ENCODE data around the gene P2RX5.
A peak's percentile ranks its signal among the peaks of the same experiment; 100 is the strongest.

P2RX5 gene

DNA sequence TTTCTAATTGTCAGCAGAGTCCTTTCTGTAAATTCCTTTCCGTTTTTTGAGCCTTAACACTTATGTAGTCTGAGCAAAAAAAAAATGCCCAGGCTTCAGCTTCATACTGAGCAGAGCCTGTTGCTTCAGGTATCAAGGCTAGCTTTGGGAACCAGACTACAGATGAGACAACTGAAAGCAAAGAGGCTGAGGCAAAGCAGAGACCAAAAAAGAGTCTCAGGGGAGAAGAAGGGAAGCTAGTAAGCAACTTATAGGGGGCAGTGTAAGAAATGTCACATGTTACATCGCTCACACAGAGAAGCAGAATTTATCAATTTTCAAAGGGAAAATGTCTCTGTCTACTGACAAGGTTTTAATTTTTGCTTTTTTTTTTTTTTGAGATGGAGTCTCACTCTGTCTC lies 31.1 kb upstream of the P2RX5 start:
- Histone ChIP-seq H3K4me1 (ENCODE audit: control insufficient read depth in 2 of 2, insufficient read depth in 1 of 2, low read depth in 1 of 2, low read length in 2 of 2) (peaks cover 14 to 17% of the 10 kb centered on the region in 2 donors), H3K18ac (ENCODE audit: low read length) (no peak overlapping the region), H2BK120ac (ENCODE audit: low read depth, low read length) (no peak overlapping the region), H3K27ac (replicated peaks; ENCODE audit: low read length) (no peak overlapping the region), H2AFZ (ENCODE audit: low read length) (no peak overlapping the region), H2BK5ac (ENCODE audit: low read length) (no peak overlapping the region), H3K79me1 (ENCODE audit: low read depth, low read length) (peaks cover 10% of the 10 kb centered on the region), H3K23ac (ENCODE audit: low read depth, low read length, poor library complexity) (no peak overlapping the region), H3K9me3 (replicated peaks in 1 of 2; ENCODE audit: control insufficient read depth in 2 of 2, insufficient read depth in 1 of 2, low read depth in 1 of 2, low read length in 2 of 2) (no peaks in the 10 kb centered on the region), H3K36me3 (replicated peaks in 1 of 2; ENCODE audit: control insufficient read depth in 2 of 2, insufficient read depth in 2 of 2, low read length in 2 of 2) (peaks cover 19 to 39% of the 10 kb centered on the region in 2 donors), H3K9ac (ENCODE audit: low read depth, low read length, poor library complexity) (no peak overlapping the region), H2BK15ac (ENCODE audit: low read length) (no peak overlapping the region), H2BK12ac (ENCODE audit: low read length) (no peak overlapping the region), H3K27me3 (ENCODE audit: control insufficient read depth in 3 of 3, insufficient read depth in 3 of 3, low read depth in 1 of 3, low read length in 3 of 3) (no peaks in the 10 kb centered on the region), H3K4me3 (ENCODE audit: low read length in 2 of 2) (no peak overlapping the region), H3K4ac (ENCODE audit: low read length) (no peak overlapping the region), H3K4me2 (ENCODE audit: insufficient read depth, low read length, poor library complexity, severe bottlenecking) (no peak overlapping the region), H4K91ac (ENCODE audit: low read depth, low read length, poor library complexity) (no peak overlapping the region), H3K14ac (ENCODE audit: low read length) (no peak overlapping the region), H4K8ac (ENCODE audit: low read depth, low read length) (no peak overlapping the region), H2AK5ac (ENCODE audit: low read depth, low read length) (no peak overlapping the region)
- no CpG with 5 or more reads among the region's 2 CpGs for WGBS, 2 donors (ENCODE audit: extremely low coverage in 2 of 2, insufficient read length in 2 of 2, insufficient replicate concordance in 1 of 2)
- DNase-seq (ENCODE audit: low spot score): no peak

DNA sequence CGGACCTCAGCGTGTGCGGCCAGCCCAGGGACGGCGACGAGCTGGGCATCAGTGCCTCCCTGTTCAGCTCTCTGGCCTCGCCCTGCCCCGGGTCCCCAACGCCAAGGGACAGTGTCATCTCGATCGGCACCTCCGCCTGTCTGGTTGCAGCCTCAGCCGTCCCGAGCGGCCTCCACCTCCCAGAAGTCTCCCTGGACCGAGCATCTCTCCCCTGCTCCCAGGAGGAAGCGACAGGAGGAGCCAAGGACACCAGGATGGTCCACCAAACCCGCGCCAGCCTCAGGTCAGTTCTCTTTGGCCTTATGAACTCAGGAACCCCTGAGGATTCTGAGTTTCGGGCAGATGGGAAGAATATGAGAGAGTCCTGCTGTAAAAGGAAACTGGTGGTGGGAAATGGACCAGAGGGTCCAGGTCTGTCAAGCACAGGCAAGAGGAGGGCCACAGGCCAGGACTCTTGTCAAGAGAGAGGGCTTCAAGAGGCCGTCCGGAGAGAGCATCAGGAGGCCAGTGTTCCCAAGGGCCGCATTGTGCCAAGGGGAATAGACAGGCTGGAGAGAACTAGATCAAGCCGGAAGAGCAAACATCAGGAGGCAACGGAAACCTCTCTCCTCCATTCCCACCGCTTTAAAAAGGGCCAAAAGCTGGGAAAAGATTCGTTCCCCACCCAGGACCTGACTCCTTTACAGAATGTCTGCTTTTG lies 28.6 kb upstream of the P2RX5 start:
- no peak overlapping the region for H3K14ac ChIP-seq (ENCODE audit: low read length)
- H3K9me3 ChIP-seq (replicated peaks in 1 of 2; ENCODE audit: control insufficient read depth in 2 of 2, insufficient read depth in 1 of 2, low read depth in 1 of 2, low read length in 2 of 2): no peaks in the 10 kb centered on the region
- H3K18ac ChIP-seq (ENCODE audit: low read length): peak overlapping the region; percentile 33
- H2BK120ac ChIP-seq (ENCODE audit: low read depth, low read length): peak overlapping the region; percentile 16
- H3K27me3 ChIP-seq (ENCODE audit: control insufficient read depth in 3 of 3, insufficient read depth in 3 of 3, low read depth in 1 of 3, low read length in 3 of 3): no peaks in the 10 kb centered on the region
- peak overlapping the region; percentile 75 for H3K4me2 ChIP-seq (ENCODE audit: insufficient read depth, low read length, poor library complexity, severe bottlenecking)
- H3K9ac ChIP-seq (ENCODE audit: low read depth, low read length, poor library complexity): peak overlapping the region; percentile 98
- peak overlapping the region; percentile 95 to 97 for H3K4me3 ChIP-seq (ENCODE audit: low read length in 2 of 2)
- peaks cover 23 to 59% of the 10 kb centered on the region in 2 donors for H3K36me3 ChIP-seq (replicated peaks in 1 of 2; ENCODE audit: control insufficient read depth in 2 of 2, insufficient read depth in 2 of 2, low read length in 2 of 2)
- H3K23ac ChIP-seq (ENCODE audit: low read depth, low read length, poor library complexity): peak overlapping the region; percentile 38
- H4K91ac ChIP-seq (ENCODE audit: low read depth, low read length, poor library complexity): no peak overlapping the region
- peak overlapping the region; percentile 95 for H2AFZ ChIP-seq (ENCODE audit: low read length)
- H2BK15ac ChIP-seq (ENCODE audit: low read length): no peak overlapping the region
- no peak overlapping the region for H4K8ac ChIP-seq (ENCODE audit: low read depth, low read length)
- no peak for DNase-seq (ENCODE audit: low spot score)
- no peak overlapping the region for H2BK12ac ChIP-seq (ENCODE audit: low read length)
- peak overlapping the region; percentile 68 for H2AK5ac ChIP-seq (ENCODE audit: low read depth, low read length)
- H3K4me1 ChIP-seq (ENCODE audit: control insufficient read depth in 2 of 2, insufficient read depth in 1 of 2, low read depth in 1 of 2, low read length in 2 of 2): peaks cover 9 to 17% of the 10 kb centered on the region in 2 donors
- no peak overlapping the region for H3K27ac ChIP-seq (replicated peaks; ENCODE audit: low read length)
- no CpG with 5 or more reads among the region's 27 CpGs for WGBS, 2 donors (ENCODE audit: extremely low coverage in 2 of 2, insufficient read length in 2 of 2, insufficient replicate concordance in 1 of 2)
- H3K4ac ChIP-seq (ENCODE audit: low read length): no peak overlapping the region
- peaks cover 10% of the 10 kb centered on the region for H3K79me1 ChIP-seq (ENCODE audit: low read depth, low read length)
- no peak overlapping the region for H2BK5ac ChIP-seq (ENCODE audit: low read length)

DNA sequence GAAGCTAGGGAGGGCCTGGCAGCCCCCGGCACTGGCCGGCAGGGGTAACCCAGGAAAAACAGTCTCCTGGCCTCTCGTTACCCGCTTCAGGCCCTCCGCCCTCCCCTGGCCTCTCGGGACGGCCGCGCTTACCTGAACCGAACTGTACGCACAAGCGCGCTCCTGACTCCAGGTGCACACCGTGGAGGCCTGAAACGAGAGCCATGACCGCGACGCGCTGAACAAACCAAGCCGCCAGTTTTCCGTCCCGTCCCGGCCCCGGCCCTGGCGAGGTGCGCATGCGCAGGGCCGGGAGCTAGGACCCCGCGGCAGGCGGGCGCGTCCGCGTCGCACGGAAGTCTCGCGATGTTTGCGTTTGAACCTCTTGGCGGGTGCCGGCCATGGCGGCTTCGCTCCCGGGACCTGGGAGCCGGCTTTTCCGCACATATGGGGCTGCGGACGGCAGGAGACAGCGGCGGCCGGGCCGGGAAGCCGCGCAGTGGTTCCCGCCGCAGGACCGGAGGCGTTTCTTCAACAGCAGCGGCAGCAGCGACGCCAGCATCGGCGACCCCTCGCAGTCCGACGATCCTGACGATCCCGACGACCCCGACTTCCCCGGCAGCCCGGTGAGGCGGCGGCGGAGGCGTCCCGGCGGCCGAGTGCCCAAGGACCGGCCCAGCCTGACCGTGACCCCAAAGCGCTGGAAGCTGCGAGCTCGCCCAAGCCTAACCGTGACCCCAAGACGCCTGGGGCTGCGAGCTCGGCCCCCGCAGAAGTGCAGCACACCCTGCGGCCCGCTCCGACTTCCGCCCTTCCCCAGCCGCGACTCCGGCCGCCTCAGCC lies 27.8 kb upstream of the P2RX5 start, which contains the start of gene HASPIN:
Gene HASPIN (plus strand): TSS at position 348 of the 822 bp plus-strand sequence. CDS start 33 bp downstream, at position 381.
- Histone ChIP-seq H3K27ac (replicated peaks; ENCODE audit: low read length) (no peak within 1 kb of the TSS), H3K9ac (ENCODE audit: low read depth, low read length, poor library complexity) (peak within 1 kb of the TSS; percentile 99), H3K14ac (ENCODE audit: low read length) (peak within 1 kb of the TSS; percentile 42), H3K79me1 (ENCODE audit: low read depth, low read length) (peaks cover 7% of the 10 kb centered on the region), H3K18ac (ENCODE audit: low read length) (peak within 1 kb of the TSS; percentile 97), H2AK5ac (ENCODE audit: low read depth, low read length) (peak within 1 kb of the TSS; percentile 68), H3K4me3 (ENCODE audit: low read length in 2 of 2) (peak within 1 kb of the TSS; percentile 95 to 97), H3K4ac (ENCODE audit: low read length) (no peak within 1 kb of the TSS), H3K9me3 (replicated peaks in 1 of 2; ENCODE audit: control insufficient read depth in 2 of 2, insufficient read depth in 1 of 2, low read depth in 1 of 2, low read length in 2 of 2) (no peaks in the 10 kb centered on the region), H2BK12ac (ENCODE audit: low read length) (no peak within 1 kb of the TSS), H3K4me1 (ENCODE audit: control insufficient read depth in 2 of 2, insufficient read depth in 1 of 2, low read depth in 1 of 2, low read length in 2 of 2) (peaks cover 9 to 17% of the 10 kb centered on the region in 2 donors), H3K36me3 (replicated peaks in 1 of 2; ENCODE audit: control insufficient read depth in 2 of 2, insufficient read depth in 2 of 2, low read length in 2 of 2) (peaks cover 18 to 58% of the 10 kb centered on the region in 2 donors), H4K8ac (ENCODE audit: low read depth, low read length) (no peak within 1 kb of the TSS), H2AFZ (ENCODE audit: low read length) (peak within 1 kb of the TSS; percentile 95), H2BK120ac (ENCODE audit: low read depth, low read length) (peak within 1 kb of the TSS; percentile 16), H2BK5ac (ENCODE audit: low read length) (peak within 1 kb of the TSS; percentile 2), H3K4me2 (ENCODE audit: insufficient read depth, low read length, poor library complexity, severe bottlenecking) (peak within 1 kb of the TSS; percentile 75), H3K27me3 (ENCODE audit: control insufficient read depth in 3 of 3, insufficient read depth in 3 of 3, low read depth in 1 of 3, low read length in 3 of 3) (no peaks in the 10 kb centered on the region), H3K23ac (ENCODE audit: low read depth, low read length, poor library complexity) (peak within 1 kb of the TSS; percentile 38), H2BK15ac (ENCODE audit: low read length) (peak within 1 kb of the TSS; percentile 27), H4K91ac (ENCODE audit: low read depth, low read length, poor library complexity) (no peak within 1 kb of the TSS)
- DNase-seq (ENCODE audit: low spot score): peak; percentile 96
- WGBS, 2 donors (ENCODE audit: extremely low coverage in 2 of 2, insufficient read length in 2 of 2, insufficient replicate concordance in 1 of 2): no CpG with 5 or more reads among the region's 98 CpGs

DNA sequence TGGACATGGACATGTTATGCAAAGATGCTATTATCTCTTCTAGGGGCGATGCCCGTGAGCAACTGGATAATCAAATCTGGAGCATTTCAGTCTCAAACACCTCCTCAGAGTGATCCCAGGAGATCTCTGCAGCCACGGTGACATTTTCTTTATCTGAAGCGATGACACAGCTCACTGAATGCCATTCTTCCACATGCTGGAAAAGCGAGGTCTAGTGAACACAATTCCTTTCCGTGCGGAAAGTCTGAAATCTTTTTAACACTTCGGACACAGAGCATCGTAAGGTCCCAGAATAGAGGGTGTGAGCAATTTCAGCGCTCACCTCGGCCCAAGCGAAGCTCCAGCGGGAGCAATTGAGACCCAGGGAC lies 27.2 kb upstream of the P2RX5 start:
- Histone ChIP-seq H3K79me1 (ENCODE audit: low read depth, low read length) (peaks cover 7% of the 10 kb centered on the region), H2BK12ac (ENCODE audit: low read length) (no peak overlapping the region), H3K36me3 (replicated peaks in 1 of 2; ENCODE audit: control insufficient read depth in 2 of 2, insufficient read depth in 2 of 2, low read length in 2 of 2) (peaks cover 20 to 64% of the 10 kb centered on the region in 2 donors), H3K4ac (ENCODE audit: low read length) (no peak overlapping the region), H3K27ac (replicated peaks; ENCODE audit: low read length) (no peak overlapping the region), H4K8ac (ENCODE audit: low read depth, low read length) (no peak overlapping the region), H2AFZ (ENCODE audit: low read length) (peak overlapping the region; percentile 95), H3K4me2 (ENCODE audit: insufficient read depth, low read length, poor library complexity, severe bottlenecking) (peak overlapping the region; percentile 63), H2BK15ac (ENCODE audit: low read length) (no peak overlapping the region), H3K14ac (ENCODE audit: low read length) (peak overlapping the region; percentile 42), H3K4me3 (ENCODE audit: low read length in 2 of 2) (peak overlapping the region; percentile 95 to 97), H3K4me1 (ENCODE audit: control insufficient read depth in 2 of 2, insufficient read depth in 1 of 2, low read depth in 1 of 2, low read length in 2 of 2) (peaks cover 9 to 17% of the 10 kb centered on the region in 2 donors), H2BK5ac (ENCODE audit: low read length) (no peak overlapping the region), H2BK120ac (ENCODE audit: low read depth, low read length) (no peak overlapping the region), H3K27me3 (ENCODE audit: control insufficient read depth in 3 of 3, insufficient read depth in 3 of 3, low read depth in 1 of 3, low read length in 3 of 3) (no peaks in the 10 kb centered on the region), H3K18ac (ENCODE audit: low read length) (no peak overlapping the region), H3K9me3 (replicated peaks in 1 of 2; ENCODE audit: control insufficient read depth in 2 of 2, insufficient read depth in 1 of 2, low read depth in 1 of 2, low read length in 2 of 2) (no peaks in the 10 kb centered on the region), H2AK5ac (ENCODE audit: low read depth, low read length) (no peak overlapping the region), H3K23ac (ENCODE audit: low read depth, low read length, poor library complexity) (no peak overlapping the region), H4K91ac (ENCODE audit: low read depth, low read length, poor library complexity) (no peak overlapping the region), H3K9ac (ENCODE audit: low read depth, low read length, poor library complexity) (peak overlapping the region; percentile 99)
- no CpG with 5 or more reads among the region's 13 CpGs for WGBS, 2 donors (ENCODE audit: extremely low coverage in 2 of 2, insufficient read length in 2 of 2, insufficient replicate concordance in 1 of 2)
- DNase-seq (ENCODE audit: low spot score): no peak

Data from neuronal stem cell (in vitro differentiated cells).